K562 (cell line): ENCODE data around the gene ARHGDIB. TPM values are rescaled to one million over a fixed set of nuclear protein-coding genes. Genes with fewer than 3 reads are reported as not detected.

Experiments
- CREM ChIP-seq: IDR thresholded peaks from 2 replicates; pipeline ENCODE4 v1.6.1; 2014; ENCODE audit warnings: antibody characterized with exemption, low read depth
- ESRRB ChIP-seq: fragments of 250-450 bp; sonication (Bioruptor Pico); IDR thresholded peaks from 2 replicates; pipeline ENCODE4 v1.5.0; 2020; ENCODE audit warnings: mild to moderate bottlenecking, moderate library complexity, borderline replicate concordance
- ETV1 ChIP-seq: fragments of 450-650 bp; conservative IDR thresholded peaks from 2 replicates; pipeline ENCODE4 v1.6.1; 2016; ENCODE audit warnings: missing genetic modification characterization, control low read depth, low read depth, missing compliant biosample characterization
- GTF2E2 ChIP-seq: fragments of 200-800 bp; sonication (Bioruptor generic); IDR thresholded peaks from 2 replicates; pipeline ENCODE4 v1.6.1; 2016; ENCODE audit warnings: missing genetic modification characterization, missing compliant biosample characterization
- JUNB ChIP-seq: fragments of 450-650 bp; formaldehyde crosslinking; conservative IDR thresholded peaks from 2 replicates; pipeline ENCODE4 v1.4.0; 2020; ENCODE audit warnings: mild to moderate bottlenecking
- MNT ChIP-seq, 2 experiments: fragments of 450-650 bp; conservative IDR thresholded peaks; 2 replicates each; pipeline ENCODE4 v1.6.1; 2017; ENCODE audit warnings: mild to moderate bottlenecking in 2 of 2, moderate library complexity in 2 of 2
- NR1H2 ChIP-seq: sonication (generic); formaldehyde crosslinking; IDR thresholded peaks from 2 replicates; pipeline ENCODE4 v1.4.0; 2020; ENCODE audit warnings: mild to moderate bottlenecking, missing genetic modification reagents
- NRF1 ChIP-seq, 2 experiments: fragments of 450-650 bp; IDR thresholded peaks in 1 of 2; conservative IDR thresholded peaks in 1 of 2; 2 replicates each; pipeline ENCODE4 v1.6.1; 2014; ENCODE audit warnings: mild to moderate bottlenecking in 2 of 2
- POLR2H ChIP-seq: IDR thresholded peaks from 2 replicates; pipeline ENCODE4 v1.6.1; 2016; ENCODE audit warnings: missing genetic modification characterization, low read depth, mild to moderate bottlenecking, control low read depth, missing compliant biosample characterization, moderate library complexity
- PRPF4 ChIP-seq: fragments of 200-400 bp; formaldehyde crosslinking; IDR thresholded peaks from one replicate; pipeline ENCODE4 v1.6.1; 2017; ENCODE audit warnings: low read length, low read depth, mild to moderate bottlenecking; ENCODE audit not compliant: insufficient read depth, poor library complexity, severe bottlenecking
- PTRF ChIP-seq: fragments of 450-650 bp; IDR thresholded peaks from 2 replicates; pipeline ENCODE4 v1.6.1; 2016; ENCODE audit warnings: mild to moderate bottlenecking, missing genetic modification characterization, missing compliant biosample characterization
- STAT6 ChIP-seq: sonication (generic); formaldehyde crosslinking; IDR thresholded peaks from 2 replicates; pipeline ENCODE4 v1.8.1; 2023; ENCODE audit warnings: mild to moderate bottlenecking, missing genetic modification reagents
- ZBTB11 ChIP-seq, 3 experiments: fragments of 200-800 bp in 1 of 3; fragments of 250-450 bp in 1 of 3; fragments of 450-650 bp in 1 of 3; sonication (Bioruptor Pico) in 1 of 3; sonication (Bioruptor generic) in 1 of 3; formaldehyde crosslinking in 1 of 3; IDR thresholded peaks; 2 replicates each; pipeline versions ENCODE4 v1.6.1 to v1.8.0; 2016 to 2022; ENCODE audit warnings: mild to moderate bottlenecking in 2 of 3, missing genetic modification characterization in 2 of 3, missing compliant biosample characterization in 1 of 3, moderate library complexity in 1 of 3
- ZFX ChIP-seq: sonication (generic); formaldehyde crosslinking; IDR thresholded peaks from 2 replicates; pipeline ENCODE4 v1.8.0; 2022; ENCODE audit warnings: mild to moderate bottlenecking, missing genetic modification reagents, moderate library complexity
- ZNF212 ChIP-seq: fragments of 450-650 bp; formaldehyde crosslinking; IDR thresholded peaks from 2 replicates; pipeline ENCODE4 v1.4.0; 2020; ENCODE audit warnings: mild to moderate bottlenecking
- ZNF253 ChIP-seq: fragments of 250-450 bp; sonication (Bioruptor Pico); conservative IDR thresholded peaks from 2 replicates; pipeline ENCODE4 v1.6.1; 2021; ENCODE audit warnings: mild to moderate bottlenecking
- ZNF511 ChIP-seq: sonication (generic); formaldehyde crosslinking; IDR thresholded peaks from 2 replicates; pipeline ENCODE4 v1.8.0; 2022; ENCODE audit warnings: mild to moderate bottlenecking, missing genetic modification reagents
- polyA plus RNA-seq, 8 experiments: library from polyadenylated mRNA; depleted of rRNA in 4 of 8; stranded (reverse) in 5 of 8; unstranded in 3 of 8; fragments of >200 nt; fragmentation: Nextera tagmentation in 2 of 8; fragmentation: Illumina TruSeq in 1 of 8; extraction: Ambion mirVana in 2 of 8; extraction: Trizol in 1 of 8; gene quantifications; 2 replicates each; pipeline versions ENCODE4 v1.2.1 to v1.2.3, GENCODE V29; 2011 to 2014; ENCODE audit warnings: inconsistent platforms in 1 of 8, missing spikeins in 1 of 8
- total RNA-seq, 7 experiments: library from RNA; depleted of rRNA in 6 of 7; stranded (reverse); fragments of >200 nt in 6 of 7; fragmentation: Illumina TruSeq in 2 of 7; extraction: Trizol in 2 of 7; gene quantifications; 2 replicates each; pipeline versions ENCODE4 v1.2.1 to v1.2.3, GENCODE V29; 2011 to 2021; ENCODE audit warnings: low replicate concordance in 1 of 7

ARHGDIB gene
- total and polyA plus RNA-seq, 9 of the 15 experiments (the other 6 are each of a cell fraction or from before 2014, with no cell fraction given), result 9.5 to 204 (median 116) TPM

GRCh38 chr12:14961466-14962152, at the start of gene ARHGDIB (continued):
- peak in 1 of 3 experiments; percentile 54; a peak in 2 of 6 replicates for TF ChIP-seq ZBTB11 (CRISPR knock-in tag; IDR thresholded peaks at IDR 0.05)
- no peak for TF ChIP-seq ZFX (CRISPR knock-in tag)
- TF ChIP-seq CREM, result peak; percentile 73
- peak; percentile 56; the same call in 1 of the 2 replicates for TF ChIP-seq GTF2E2 (tag)
- no peak for TF ChIP-seq NR1H2 (CRISPR knock-in tag)
- 0 out of 2 replicates have a peak, but pooled peaks have one; percentile 38 for TF ChIP-seq ETV1 (tag)
- no peak for TF ChIP-seq JUNB (CRISPR knock-in tag)
- TF ChIP-seq MNT (conservative IDR thresholded peaks at IDR 0.05), result peak in 1 of 2 experiments; percentile 24; a peak in 1 of 4 replicates
- TF ChIP-seq ZNF511, result no peak
- no peak for TF ChIP-seq ESRRB (CRISPR knock-in tag)
- peak in 1 of 2 experiments; percentile 19; a peak in 1 of 4 replicates for TF ChIP-seq NRF1 (conservative IDR thresholded peaks at IDR 0.05 in 1 of 2, IDR thresholded peaks at IDR 0.05 in 1 of 2)
- no peak for TF ChIP-seq STAT6 (CRISPR knock-in tag)
- TF ChIP-seq ZNF212 (CRISPR knock-in tag), result no peak
- peak; percentile 67 for TF ChIP-seq POLR2H (tag)
- no peak for TF ChIP-seq ZNF253 (CRISPR knock-in tag)
- TF ChIP-seq PRPF4, result no peak
- no peak for TF ChIP-seq PTRF (tag)
